SK-N-SH treated with all-trans-retinoic acid at 6 μM for 48 hours (cell line): ENCODE results near the gene P2RX5.
"Not testable (repeated sequence)": the region's sequence is repeated elsewhere in the genome, so short reads cannot be mapped to it uniquely, and the experiment has no call there.

Source experiments
- ATAC-seq: fragments of 200-7000 bp; cut with Tn5 transposase; 3 replicates; pipeline ENCODE4 v1.9.1; 2020; ENCODE audit warnings: mild to moderate bottlenecking, moderate library complexity
- ARNTL ChIP-seq: fragments of 450-650 bp; formaldehyde crosslinking; IDR thresholded peaks from 2 replicates; pipeline ENCODE4 v1.5.0; 2020; ENCODE audit warnings: low read depth, mild to moderate bottlenecking, moderate library complexity, borderline replicate concordance
- BACH2 ChIP-seq: fragments of 250-450 bp; sonication (Bioruptor Pico); IDR thresholded peaks from 2 replicates; pipeline ENCODE4 v1.9.0; 2021; ENCODE audit warnings: mild to moderate bottlenecking, borderline replicate concordance
- CSRNP3 ChIP-seq: fragments of 250-450 bp; sonication (Bioruptor Pico); IDR thresholded peaks from 2 replicates; pipeline ENCODE4 v1.5.1; 2021; ENCODE audit warnings: mild to moderate bottlenecking, moderate library complexity
- GLIS3 ChIP-seq: fragments of 250-450 bp; sonication (Bioruptor Pico); IDR thresholded peaks from 2 replicates; pipeline ENCODE4 v1.5.0; 2020; ENCODE audit warnings: mild to moderate bottlenecking, moderate library complexity
- OSR1 ChIP-seq: fragments of 250-450 bp; sonication (Bioruptor Pico); IDR thresholded peaks from 2 replicates; pipeline ENCODE4 v1.8.0; 2022; ENCODE audit warnings: moderate library complexity, mild to moderate bottlenecking, inconsistent platforms
- PATZ1 ChIP-seq: fragments of 250-450 bp; sonication (Bioruptor Pico); IDR thresholded peaks from 2 replicates; pipeline ENCODE4 v1.8.0; 2020; ENCODE audit warnings: mild to moderate bottlenecking, moderate library complexity, borderline replicate concordance
- POU6F1 ChIP-seq: fragments of 250-450 bp; sonication (Bioruptor Pico); IDR thresholded peaks from 2 replicates; pipeline ENCODE4 v1.8.0; 2021; ENCODE audit warnings: low read depth, mild to moderate bottlenecking, moderate library complexity, borderline replicate concordance
- PPARA ChIP-seq: fragments of 250-450 bp; sonication (Bioruptor Pico); IDR thresholded peaks from 2 replicates; pipeline ENCODE4 v1.5.0; 2020; ENCODE audit warnings: mild to moderate bottlenecking, borderline replicate concordance
- SNAI2 ChIP-seq: fragments of 250-450 bp; sonication (Bioruptor Pico); IDR thresholded peaks from 2 replicates; pipeline ENCODE4 v1.5.0; 2020; ENCODE audit warnings: mild to moderate bottlenecking, moderate library complexity
- TCF4 ChIP-seq: fragments of 250-450 bp; sonication (Bioruptor Pico); IDR thresholded peaks from 2 replicates; pipeline ENCODE4 v1.8.0; 2021; ENCODE audit warnings: mild to moderate bottlenecking, moderate library complexity, borderline replicate concordance
- TOX ChIP-seq: fragments of 250-450 bp; sonication (Bioruptor Pico); IDR thresholded peaks from 2 replicates; pipeline ENCODE4 v1.8.0; 2021; ENCODE audit warnings: mild to moderate bottlenecking, moderate library complexity, borderline replicate concordance
- ZFP3 ChIP-seq: fragments of 250-450 bp; sonication (Bioruptor Pico); IDR thresholded peaks from 2 replicates; pipeline ENCODE4 v1.5.0; 2020; ENCODE audit warnings: mild to moderate bottlenecking, moderate library complexity
- ZFP30 ChIP-seq: fragments of 450-650 bp; formaldehyde crosslinking; IDR thresholded peaks from 2 replicates; pipeline ENCODE4 v1.5.0; 2022; ENCODE audit warnings: mild to moderate bottlenecking, moderate library complexity
- ZNF565 ChIP-seq: fragments of 450-650 bp; formaldehyde crosslinking; conservative IDR thresholded peaks from 2 replicates; pipeline ENCODE4 v1.5.0; 2020; ENCODE audit warnings: low read depth, mild to moderate bottlenecking, moderate library complexity
- ZNF70 ChIP-seq: fragments of 450-650 bp; formaldehyde crosslinking; IDR thresholded peaks from 2 replicates; pipeline ENCODE4 v1.5.0; 2020; ENCODE audit warnings: mild to moderate bottlenecking, moderate library complexity
- TF ChIP-seq, protein P1 (sequence below): fragments of 250-450 bp; sonication (Bioruptor Pico); IDR thresholded peaks from 2 replicates; pipeline ENCODE4 v1.5.1; 2020; ENCODE audit warnings: low read depth, mild to moderate bottlenecking, moderate library complexity
- TF ChIP-seq, protein P2 (sequence below): fragments of 250-450 bp; sonication (Bioruptor Pico); IDR thresholded peaks from 2 replicates; pipeline ENCODE4 v1.5.0; 2020; ENCODE audit warnings: mild to moderate bottlenecking, moderate library complexity

P2RX5 gene

DNA sequence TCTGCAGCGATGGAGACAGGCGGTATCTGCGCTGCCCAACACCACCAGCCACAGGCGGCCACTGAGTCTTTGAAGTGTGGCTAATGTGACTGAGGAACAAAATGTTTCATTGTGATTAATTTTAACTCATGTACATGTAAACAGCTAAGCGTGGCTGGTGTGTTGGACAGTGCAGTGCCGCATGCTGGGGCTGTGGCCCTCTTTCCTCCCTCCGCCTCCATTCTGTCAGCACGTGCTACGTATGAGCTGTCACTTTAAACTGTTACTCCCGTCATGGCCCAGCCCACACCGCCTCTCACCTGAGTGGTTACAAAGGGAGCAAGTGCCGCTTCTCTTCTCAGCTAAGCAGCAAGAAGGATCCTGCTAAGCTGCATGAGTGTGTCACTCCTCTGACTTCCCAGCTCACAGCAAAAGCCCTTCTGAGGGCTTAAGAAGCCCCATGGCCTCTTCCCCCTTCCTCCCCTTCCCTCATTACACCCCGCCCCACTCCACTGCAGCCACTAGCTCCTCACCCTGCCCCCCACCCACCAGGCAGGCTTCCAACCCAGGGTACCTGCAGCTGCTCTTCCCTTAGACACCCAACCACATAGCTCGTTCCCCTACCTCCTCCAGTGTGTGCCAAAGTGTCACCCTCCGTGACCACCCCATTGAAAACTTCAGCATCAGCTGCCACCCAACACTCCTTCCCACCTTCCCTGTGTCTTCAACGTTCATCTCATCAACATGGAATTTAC lies 42.8 kb upstream of the P2RX5 start:
- TF ChIP-seq ZNF565 (CRISPR knock-in tag): no peak
- TF ChIP-seq, protein P1, sequence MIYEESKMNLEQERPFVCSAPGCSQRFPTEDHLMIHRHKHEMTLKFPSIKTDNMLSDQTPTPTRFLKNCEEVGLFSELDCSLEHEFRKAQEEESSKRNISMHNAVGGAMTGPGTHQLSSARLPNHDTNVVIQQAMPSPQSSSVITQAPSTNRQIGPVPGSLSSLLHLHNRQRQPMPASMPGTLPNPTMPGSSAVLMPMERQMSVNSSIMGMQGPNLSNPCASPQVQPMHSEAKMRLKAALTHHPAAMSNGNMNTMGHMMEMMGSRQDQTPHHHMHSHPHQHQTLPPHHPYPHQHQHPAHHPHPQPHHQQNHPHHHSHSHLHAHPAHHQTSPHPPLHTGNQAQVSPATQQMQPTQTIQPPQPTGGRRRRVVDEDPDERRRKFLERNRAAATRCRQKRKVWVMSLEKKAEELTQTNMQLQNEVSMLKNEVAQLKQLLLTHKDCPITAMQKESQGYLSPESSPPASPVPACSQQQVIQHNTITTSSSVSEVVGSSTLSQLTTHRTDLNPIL (CRISPR knock-in tag): no peak
- TF ChIP-seq ZFP3 (CRISPR knock-in tag): no peak
- TF ChIP-seq BACH2 (CRISPR knock-in tag): no peak
- TF ChIP-seq, protein P2, sequence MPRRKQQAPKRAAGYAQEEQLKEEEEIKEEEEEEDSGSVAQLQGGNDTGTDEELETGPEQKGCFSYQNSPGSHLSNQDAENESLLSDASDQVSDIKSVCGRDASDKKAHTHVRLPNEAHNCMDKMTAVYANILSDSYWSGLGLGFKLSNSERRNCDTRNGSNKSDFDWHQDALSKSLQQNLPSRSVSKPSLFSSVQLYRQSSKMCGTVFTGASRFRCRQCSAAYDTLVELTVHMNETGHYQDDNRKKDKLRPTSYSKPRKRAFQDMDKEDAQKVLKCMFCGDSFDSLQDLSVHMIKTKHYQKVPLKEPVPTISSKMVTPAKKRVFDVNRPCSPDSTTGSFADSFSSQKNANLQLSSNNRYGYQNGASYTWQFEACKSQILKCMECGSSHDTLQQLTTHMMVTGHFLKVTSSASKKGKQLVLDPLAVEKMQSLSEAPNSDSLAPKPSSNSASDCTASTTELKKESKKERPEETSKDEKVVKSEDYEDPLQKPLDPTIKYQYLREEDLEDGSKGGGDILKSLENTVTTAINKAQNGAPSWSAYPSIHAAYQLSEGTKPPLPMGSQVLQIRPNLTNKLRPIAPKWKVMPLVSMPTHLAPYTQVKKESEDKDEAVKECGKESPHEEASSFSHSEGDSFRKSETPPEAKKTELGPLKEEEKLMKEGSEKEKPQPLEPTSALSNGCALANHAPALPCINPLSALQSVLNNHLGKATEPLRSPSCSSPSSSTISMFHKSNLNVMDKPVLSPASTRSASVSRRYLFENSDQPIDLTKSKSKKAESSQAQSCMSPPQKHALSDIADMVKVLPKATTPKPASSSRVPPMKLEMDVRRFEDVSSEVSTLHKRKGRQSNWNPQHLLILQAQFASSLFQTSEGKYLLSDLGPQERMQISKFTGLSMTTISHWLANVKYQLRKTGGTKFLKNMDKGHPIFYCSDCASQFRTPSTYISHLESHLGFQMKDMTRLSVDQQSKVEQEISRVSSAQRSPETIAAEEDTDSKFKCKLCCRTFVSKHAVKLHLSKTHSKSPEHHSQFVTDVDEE (CRISPR knock-in tag): no peak
- no peak for ATAC-seq

DNA sequence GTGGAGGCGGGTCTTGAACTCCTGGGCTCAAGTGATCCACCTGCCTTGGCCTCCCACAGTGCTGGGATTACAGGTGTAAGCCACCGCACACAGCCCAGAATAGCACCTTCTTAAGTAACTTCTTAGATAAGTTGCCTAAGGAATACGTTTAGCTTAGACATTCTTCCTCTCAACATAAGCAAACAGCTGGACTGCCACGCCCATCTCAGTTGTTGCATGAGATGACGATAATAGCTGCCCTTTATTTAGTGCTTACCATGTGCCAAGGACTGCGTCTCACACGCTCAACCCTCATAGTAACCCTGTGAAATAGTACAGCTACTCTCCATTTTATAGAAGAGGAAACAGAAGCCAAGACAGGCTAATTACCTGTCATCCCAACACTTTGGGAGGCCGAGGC lies 39.6 kb upstream of the P2RX5 start:
- no peak for ATAC-seq

GRCh38 chr17:3734911-3735276 lies 38.9 kb upstream of the P2RX5 start:
- ATAC-seq: not testable (repeated sequence)

More for the DNA sequence above, 39.6 kb upstream of the P2RX5 start:
- TF ChIP-seq POU6F1 (no peak), OSR1 (no peak), PATZ1 (CRISPR knock-in tag) (no peak), GLIS3 (CRISPR knock-in tag) (no peak), BACH2 (CRISPR knock-in tag) (no peak), TOX (CRISPR knock-in tag) (no peak), ZFP30 (CRISPR knock-in tag) (no peak), ARNTL (CRISPR knock-in tag) (no peak), ZFP3 (CRISPR knock-in tag) (no peak), SNAI2 (CRISPR knock-in tag) (no peak), ZNF70 (CRISPR knock-in tag) (no peak), PPARA (no peak)
- TF ChIP-seq, protein P2 (CRISPR knock-in tag): no peak
- TF ChIP-seq, all 23 proteins: peak for 0

DNA sequence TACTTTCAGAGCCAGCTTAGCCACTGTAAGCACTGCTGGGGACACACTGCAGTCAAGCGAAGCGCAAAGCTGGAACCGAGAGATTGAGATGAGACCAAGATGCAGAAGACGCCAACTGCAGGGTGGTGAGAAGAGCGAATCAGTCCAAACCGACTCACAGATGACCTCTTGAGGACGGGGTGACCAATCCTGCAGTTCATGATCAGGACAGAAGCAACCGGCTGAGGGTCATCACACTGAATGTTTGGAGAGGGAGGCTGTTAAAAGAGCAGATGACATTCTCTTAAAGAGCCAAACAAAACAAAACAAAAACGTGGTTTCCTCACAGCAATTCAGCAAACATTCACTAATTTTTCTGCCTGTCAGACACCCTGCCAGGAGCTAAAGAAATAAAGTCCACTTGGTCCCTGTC lies 36.3 kb upstream of the P2RX5 start:
- ATAC-seq: no peak
- TF ChIP-seq ZFP3 (CRISPR knock-in tag) (no peak), PPARA (no peak), TOX (CRISPR knock-in tag) (no peak), TCF4 (CRISPR knock-in tag) (no peak), POU6F1 (no peak), CSRNP3 (CRISPR knock-in tag) (no peak), ZNF70 (CRISPR knock-in tag) (no peak), ZFP30 (CRISPR knock-in tag) (no peak), ARNTL (CRISPR knock-in tag) (no peak)
